ENCODE measurements around the gene HSPA12A.

The HSPA12A gene

GRCh38 chr10:116648903-116649302, 93.5 kb downstream of the HSPA12A start:
- H3K4me3 ChIP-seq (ENCODE audit: low read depth, low read length): no peak overlapping the region
- H3K9me3 ChIP-seq (ENCODE audit: control insufficient read depth, insufficient read depth, low read length): no peaks in the 10 kb centered on the region
- no peaks in the 10 kb centered on the region for H3K36me3 ChIP-seq (ENCODE audit: control insufficient read depth, insufficient read depth, low read length)
- no peak overlapping the region for H3K9ac ChIP-seq (ENCODE audit: low read depth, low read length)
- no peaks in the 10 kb centered on the region for H3K27me3 ChIP-seq (ENCODE audit: control insufficient read depth, insufficient read depth, low read length)
- H3K4me1 ChIP-seq (ENCODE audit: control insufficient read depth, insufficient read depth, low read length): no peaks in the 10 kb centered on the region
- no peak overlapping the region for H3K27ac ChIP-seq (ENCODE audit: low read depth, low read length)

GRCh38 chr10:116646502-116646901, 95.9 kb downstream of the HSPA12A start:
- Histone ChIP-seq H3K27me3 (ENCODE audit: control insufficient read depth, insufficient read depth, low read length) (no peaks in the 10 kb centered on the region), H3K36me3 (ENCODE audit: control insufficient read depth, insufficient read depth, low read length) (no peaks in the 10 kb centered on the region), H3K4me3 (ENCODE audit: low read depth, low read length) (no peak overlapping the region), H3K9ac (ENCODE audit: low read depth, low read length) (no peak overlapping the region), H3K4me1 (ENCODE audit: control insufficient read depth, insufficient read depth, low read length) (no peaks in the 10 kb centered on the region), H3K9me3 (ENCODE audit: control insufficient read depth, insufficient read depth, low read length) (no peaks in the 10 kb centered on the region), H3K27ac (ENCODE audit: low read depth, low read length) (no peak overlapping the region)

- Histone ChIP-seq H3K9ac (ENCODE audit: low read depth, low read length) (no peak overlapping the region), H3K4me3 (ENCODE audit: low read depth, low read length) (no peak overlapping the region), H3K27ac (ENCODE audit: low read depth, low read length) (no peak overlapping the region), H3K9me3 (ENCODE audit: control insufficient read depth, insufficient read depth, low read length) (no peaks in the 10 kb centered on the region), H3K27me3 (ENCODE audit: control insufficient read depth, insufficient read depth, low read length) (no peaks in the 10 kb centered on the region), H3K36me3 (ENCODE audit: control insufficient read depth, insufficient read depth, low read length) (no peaks in the 10 kb centered on the region), H3K4me1 (ENCODE audit: control insufficient read depth, insufficient read depth, low read length) (no peaks in the 10 kb centered on the region)
Measured at GRCh38 chr10:116637830-116638229, 104.5 kb downstream of the HSPA12A start.

- H3K4me3 ChIP-seq (ENCODE audit: low read depth, low read length): no peak overlapping the region
- no peaks in the 10 kb centered on the region for H3K27me3 ChIP-seq (ENCODE audit: control insufficient read depth, insufficient read depth, low read length)
- no peak overlapping the region for H3K27ac ChIP-seq (ENCODE audit: low read depth, low read length)
- H3K4me1 ChIP-seq (ENCODE audit: control insufficient read depth, insufficient read depth, low read length): no peaks in the 10 kb centered on the region
- no peak overlapping the region for H3K9ac ChIP-seq (ENCODE audit: low read depth, low read length)
- H3K9me3 ChIP-seq (ENCODE audit: control insufficient read depth, insufficient read depth, low read length): no peaks in the 10 kb centered on the region
- no peaks in the 10 kb centered on the region for H3K36me3 ChIP-seq (ENCODE audit: control insufficient read depth, insufficient read depth, low read length)
Measured at GRCh38 chr10:116636976-116637375, 105.4 kb downstream of the HSPA12A start.

GRCh38 chr10:116636385-116636784, 106.0 kb downstream of the HSPA12A start:
- Histone ChIP-seq H3K4me3 (ENCODE audit: low read depth, low read length) (no peak overlapping the region), H3K4me1 (ENCODE audit: control insufficient read depth, insufficient read depth, low read length) (no peaks in the 10 kb centered on the region), H3K9me3 (ENCODE audit: control insufficient read depth, insufficient read depth, low read length) (no peaks in the 10 kb centered on the region), H3K36me3 (ENCODE audit: control insufficient read depth, insufficient read depth, low read length) (no peaks in the 10 kb centered on the region), H3K27me3 (ENCODE audit: control insufficient read depth, insufficient read depth, low read length) (no peaks in the 10 kb centered on the region), H3K9ac (ENCODE audit: low read depth, low read length) (no peak overlapping the region), H3K27ac (ENCODE audit: low read depth, low read length) (no peak overlapping the region)

- Histone ChIP-seq H3K27ac (ENCODE audit: low read depth, low read length) (no peak overlapping the region), H3K9me3 (ENCODE audit: control insufficient read depth, insufficient read depth, low read length) (no peaks in the 10 kb centered on the region), H3K4me1 (ENCODE audit: control insufficient read depth, insufficient read depth, low read length) (no peaks in the 10 kb centered on the region), H3K36me3 (ENCODE audit: control insufficient read depth, insufficient read depth, low read length) (no peaks in the 10 kb centered on the region), H3K27me3 (ENCODE audit: control insufficient read depth, insufficient read depth, low read length) (no peaks in the 10 kb centered on the region), H3K4me3 (ENCODE audit: low read depth, low read length) (no peak overlapping the region), H3K9ac (ENCODE audit: low read depth, low read length) (no peak overlapping the region)
Measured at GRCh38 chr10:116634126-116634975, 108.0 kb downstream of the HSPA12A start.

GRCh38 chr10:116633216-116633600, 109.2 kb downstream of the HSPA12A start:
- no peaks in the 10 kb centered on the region for H3K36me3 ChIP-seq (ENCODE audit: control insufficient read depth, insufficient read depth, low read length)
- no peaks in the 10 kb centered on the region for H3K27me3 ChIP-seq (ENCODE audit: control insufficient read depth, insufficient read depth, low read length)

GRCh38 chr10:116632596-116633215, 109.7 kb downstream of the HSPA12A start:
- Histone ChIP-seq H3K27ac (ENCODE audit: low read depth, low read length) (no peak overlapping the region), H3K36me3 (ENCODE audit: control insufficient read depth, insufficient read depth, low read length) (no peaks in the 10 kb centered on the region), H3K4me1 (ENCODE audit: control insufficient read depth, insufficient read depth, low read length) (no peaks in the 10 kb centered on the region), H3K9ac (ENCODE audit: low read depth, low read length) (no peak overlapping the region), H3K4me3 (ENCODE audit: low read depth, low read length) (no peak overlapping the region), H3K27me3 (ENCODE audit: control insufficient read depth, insufficient read depth, low read length) (no peaks in the 10 kb centered on the region; the same call in 1 of the 2 replicates), H3K9me3 (ENCODE audit: control insufficient read depth, insufficient read depth, low read length) (no peaks in the 10 kb centered on the region)

More at GRCh38 chr10:116633216-116633600, 109.2 kb downstream of the HSPA12A start:
- Histone ChIP-seq H3K9ac (ENCODE audit: low read depth, low read length) (no peak overlapping the region), H3K27ac (ENCODE audit: low read depth, low read length) (no peak overlapping the region), H3K4me1 (ENCODE audit: control insufficient read depth, insufficient read depth, low read length) (no peaks in the 10 kb centered on the region), H3K4me3 (ENCODE audit: low read depth, low read length) (no peak overlapping the region), H3K9me3 (ENCODE audit: control insufficient read depth, insufficient read depth, low read length) (no peaks in the 10 kb centered on the region)

GRCh38 chr10:116631871-116632295, 110.5 kb downstream of the HSPA12A start:
- Histone ChIP-seq H3K4me1 (ENCODE audit: control insufficient read depth, insufficient read depth, low read length) (0 out of 2 replicates have a peak, but pooled peaks cover 3% of the 10 kb centered on the region), H3K27me3 (ENCODE audit: control insufficient read depth, insufficient read depth, low read length) (peaks cover 4% of the 10 kb centered on the region), H3K9ac (ENCODE audit: low read depth, low read length) (no peak overlapping the region), H3K4me3 (ENCODE audit: low read depth, low read length) (no peak overlapping the region), H3K36me3 (ENCODE audit: control insufficient read depth, insufficient read depth, low read length) (no peaks in the 10 kb centered on the region), H3K9me3 (ENCODE audit: control insufficient read depth, insufficient read depth, low read length) (no peaks in the 10 kb centered on the region), H3K27ac (ENCODE audit: low read depth, low read length) (no peak overlapping the region)

- Histone ChIP-seq H3K9me3 (ENCODE audit: control insufficient read depth, insufficient read depth, low read length) (no peaks in the 10 kb centered on the region), H3K36me3 (ENCODE audit: control insufficient read depth, insufficient read depth, low read length) (no peaks in the 10 kb centered on the region), H3K4me3 (ENCODE audit: low read depth, low read length) (no peak overlapping the region), H3K27ac (ENCODE audit: low read depth, low read length) (no peak overlapping the region), H3K4me1 (ENCODE audit: control insufficient read depth, insufficient read depth, low read length) (0 out of 2 replicates have a peak, but pooled peaks cover 3% of the 10 kb centered on the region), H3K9ac (ENCODE audit: low read depth, low read length) (no peak overlapping the region), H3K27me3 (ENCODE audit: control insufficient read depth, insufficient read depth, low read length) (peaks cover 9% of the 10 kb centered on the region)
Measured at GRCh38 chr10:116630020-116630419, 112.3 kb downstream of the HSPA12A start.

- Histone ChIP-seq H3K27ac (ENCODE audit: low read depth, low read length) (no peak overlapping the region), H3K9me3 (ENCODE audit: control insufficient read depth, insufficient read depth, low read length) (no peaks in the 10 kb centered on the region), H3K4me1 (ENCODE audit: control insufficient read depth, insufficient read depth, low read length) (0 out of 2 replicates have a peak, but pooled peaks cover 3% of the 10 kb centered on the region), H3K9ac (ENCODE audit: low read depth, low read length) (no peak overlapping the region), H3K36me3 (ENCODE audit: control insufficient read depth, insufficient read depth, low read length) (no peaks in the 10 kb centered on the region), H3K27me3 (ENCODE audit: control insufficient read depth, insufficient read depth, low read length) (peaks cover 9% of the 10 kb centered on the region), H3K4me3 (ENCODE audit: low read depth, low read length) (no peak overlapping the region)
Measured at GRCh38 chr10:116629340-116629739, 113.0 kb downstream of the HSPA12A start.
